Hematopoietic multipotent progenitor cell treated with erythropoietin and hydrocortisone succinate and interleukin-3 and kit ligand, for 17 days (in vitro differentiated cells): Measurements from ENCODE around the gene CARD8.
A peak's percentile ranks its signal among the peaks of the same experiment; 100 is the strongest.

Source experiments
- DNase-seq: peaks from one replicate; pipeline ENCODE4 v3.0.0-alpha.2; 2015; ENCODE audit warnings: low spot score

The CARD8 gene

GRCh38 chr19:48206397-48207093 is 49.2 kb downstream of the CARD8 start:
- DNase-seq: peak; percentile 58

GRCh38 chr19:48203794-48204628 is 51.7 kb downstream of the CARD8 start:
- peak; percentile 84 for DNase-seq

- DNase-seq: no peak
Observed at GRCh38 chr19:48203222-48203793, 52.4 kb downstream of the CARD8 start.

GRCh38 chr19:48196933-48197665 is 58.6 kb downstream of the CARD8 start:
- DNase-seq: no peak

- no peak for DNase-seq
Observed at GRCh38 chr19:48196321-48196763, 59.4 kb downstream of the CARD8 start.

- no peak for DNase-seq
Observed at GRCh38 chr19:48194844-48195830, 60.6 kb downstream of the CARD8 start.

GRCh38 chr19:48194041-48194843 is 61.5 kb downstream of the CARD8 start:
- DNase-seq: peak; percentile 27

- DNase-seq: no peak
Observed at GRCh38 chr19:48192750-48193149, 63.0 kb downstream of the CARD8 start.

- DNase-seq: no peak
Observed at GRCh38 chr19:48190885-48191284, 64.8 kb downstream of the CARD8 start.

- peak; percentile 42 for DNase-seq
Observed at GRCh38 chr19:48190288-48190884, 65.3 kb downstream of the CARD8 start.

- no peak for DNase-seq
Observed at GRCh38 chr19:48186541-48186991, 69.1 kb downstream of the CARD8 start.

GRCh38 chr19:48186015-48186414 is 69.7 kb downstream of the CARD8 start:
- no peak for DNase-seq

GRCh38 chr19:48183356-48183755 is 72.4 kb downstream of the CARD8 start:
- DNase-seq: no peak

GRCh38 chr19:48182434-48182833 is 73.3 kb downstream of the CARD8 start:
- no peak for DNase-seq

GRCh38 chr19:48181505-48181904 is 74.2 kb downstream of the CARD8 start:
- no peak for DNase-seq

- no peak for DNase-seq
Observed at GRCh38 chr19:48176226-48176625, 79.5 kb downstream of the CARD8 start.

GRCh38 chr19:48175578-48175977 is 80.1 kb downstream of the CARD8 start:
- DNase-seq: no peak

GRCh38 chr19:48174445-48175030 is 81.2 kb downstream of the CARD8 start:
- DNase-seq: no peak

- DNase-seq: no peak
Observed at GRCh38 chr19:48171710-48172109, 84.0 kb downstream of the CARD8 start.
